ENCODE data around the gene HEXA. TPM values are rescaled to one million over a fixed set of nuclear protein-coding genes. Genes with fewer than 3 reads are reported as not detected.
"Not testable (repeated sequence)": the region's sequence is repeated elsewhere in the genome, so short reads cannot be mapped to it uniquely, and the experiment has no call there.

HEXA gene
- total RNA-seq, 1 donor from 2014 or later = 55.7 TPM

DNA sequence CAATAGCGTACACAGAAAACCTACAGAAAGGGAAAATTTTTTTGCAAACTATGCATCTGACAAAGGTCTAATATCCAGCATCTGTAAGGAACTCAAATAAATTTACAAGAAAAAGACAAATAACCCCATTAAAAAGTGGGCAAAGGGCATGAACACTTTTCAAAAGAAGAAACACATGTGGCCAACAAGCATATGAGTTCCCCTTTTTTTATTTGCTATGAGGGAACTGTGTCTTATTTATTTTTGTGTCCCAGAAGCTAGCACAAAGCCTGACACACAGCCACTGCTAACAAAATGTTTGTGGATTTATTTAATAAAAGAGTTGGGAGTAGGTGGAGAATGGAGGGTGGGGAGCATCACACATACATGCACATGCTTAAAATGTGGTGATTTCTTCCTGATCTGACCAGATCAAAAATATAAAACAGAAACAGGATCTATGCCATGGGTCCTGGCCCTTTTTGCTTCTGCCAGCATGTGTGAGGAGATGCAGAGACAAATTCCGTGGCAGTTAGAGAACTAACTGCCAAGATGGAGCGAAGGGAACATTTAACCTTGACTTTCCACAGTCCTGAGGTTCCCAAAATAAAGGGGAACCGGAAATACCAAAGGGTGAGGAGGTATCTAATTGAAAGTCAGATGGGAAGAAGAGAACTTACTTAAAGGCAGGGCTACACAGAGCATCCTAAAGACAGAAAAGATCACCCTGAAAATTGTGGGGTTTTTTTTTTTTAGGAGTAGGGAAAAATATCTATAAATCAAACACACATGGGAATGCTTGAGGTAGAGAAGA, 22.2 kb upstream of the HEXA start, which contains the start of gene TMEM202:
Gene TMEM202 (plus strand): TSS at position 510 of the 793 bp plus-strand sequence. CDS start 22 bp downstream, at position 532.
- no peak for DNase-seq (ENCODE audit: low spot score)
- intact Hi-C loops (cut with micrococcal nuclease) = no loop called here
- no peaks in the 10 kb centered on the region for H3K9me3 Mint-ChIP-seq
- H3K4me3 Mint-ChIP-seq = no peak within 1 kb of the TSS
- peaks cover 24% of the 10 kb centered on the region for H3K27me3 Mint-ChIP-seq (ENCODE audit: insufficient read depth)
- H3K36me3 Mint-ChIP-seq (ENCODE audit: low read depth) = no peaks in the 10 kb centered on the region
- no peak within 1 kb of the TSS for H3K27ac Mint-ChIP-seq
- H3K4me1 Mint-ChIP-seq (ENCODE audit: low read depth) = no peaks in the 10 kb centered on the region

DNA sequence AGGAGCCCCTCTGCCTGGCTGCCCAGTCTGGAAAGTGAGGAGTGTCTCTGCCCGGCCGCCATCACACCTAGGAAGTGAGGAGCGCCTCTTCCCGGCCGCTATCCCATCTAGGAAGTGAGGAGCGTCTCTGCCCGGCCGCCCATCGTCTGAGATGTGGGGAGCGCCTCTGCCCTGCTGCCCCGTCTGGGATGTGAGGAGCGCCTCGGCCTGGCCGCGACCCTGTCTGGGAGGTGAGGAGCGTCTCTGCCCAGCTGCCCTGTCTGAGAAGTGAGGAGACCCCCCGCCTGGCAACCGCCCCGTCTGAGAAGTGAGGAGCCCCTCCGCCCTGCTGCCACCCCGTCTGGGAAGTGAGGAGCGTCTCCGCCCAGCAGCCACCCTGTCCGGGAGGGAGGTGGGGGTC, 20.5 kb upstream of the HEXA start:
- DNase-seq (ENCODE audit: low spot score); H3K4me1 Mint-ChIP-seq (ENCODE audit: low read depth); H3K27ac Mint-ChIP-seq; H3K36me3 Mint-ChIP-seq (ENCODE audit: low read depth); intact Hi-C loops (cut with micrococcal nuclease); H3K9me3 Mint-ChIP-seq; H3K4me3 Mint-ChIP-seq: not testable (repeated sequence)
- peaks cover 19% of the 10 kb centered on the region for H3K27me3 Mint-ChIP-seq (ENCODE audit: insufficient read depth)

DNA sequence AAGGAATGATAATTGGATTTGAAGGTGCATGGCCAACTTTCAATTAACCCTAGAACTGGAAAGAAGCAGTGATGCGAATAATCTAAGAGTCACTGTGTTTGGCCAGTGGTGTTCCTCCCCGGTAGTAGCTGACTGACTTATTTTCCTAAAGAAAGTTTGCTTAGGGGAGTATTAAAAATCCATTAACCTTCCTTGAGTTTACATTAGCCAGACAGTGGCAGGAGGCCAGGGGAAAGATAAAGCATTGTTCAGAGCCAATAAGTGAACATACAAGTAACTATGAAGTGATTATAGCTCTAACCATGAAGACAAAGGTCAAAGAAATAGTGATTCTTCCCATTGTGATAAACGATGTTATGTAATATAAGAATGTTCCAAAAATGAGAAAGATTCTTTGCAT, 13.4 kb upstream of the HEXA start:
- DNase-seq (ENCODE audit: low spot score) = no peak
- intact Hi-C loops (cut with micrococcal nuclease) = no loop called here
- Mint-ChIP-seq H3K27me3 (ENCODE audit: insufficient read depth) (peaks cover 12% of the 10 kb centered on the region), H3K27ac (no peak overlapping the region), H3K4me3 (no peak overlapping the region), H3K4me1 (ENCODE audit: low read depth) (no peaks in the 10 kb centered on the region), H3K9me3 (no peaks in the 10 kb centered on the region), H3K36me3 (ENCODE audit: low read depth) (no peaks in the 10 kb centered on the region)

DNA sequence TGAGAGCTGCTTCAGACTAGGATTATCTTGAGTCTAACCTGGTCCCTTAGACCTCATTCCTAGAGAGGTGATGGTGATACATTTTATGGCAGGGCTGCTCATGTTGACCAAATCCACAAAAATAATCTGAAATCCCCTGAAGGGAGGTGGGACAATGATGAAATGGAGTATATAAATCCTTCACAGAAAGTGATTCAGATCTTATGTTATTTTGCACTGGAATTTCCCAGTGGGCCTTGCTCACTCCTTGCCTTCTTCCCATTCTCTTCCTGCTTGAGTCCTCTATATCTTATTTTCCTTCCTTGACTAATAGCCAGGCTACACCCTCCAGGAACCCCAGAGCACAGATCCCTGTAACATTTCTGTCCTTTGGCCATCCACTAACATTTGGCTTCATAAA, 11.9 kb upstream of the HEXA start:
- Mint-ChIP-seq H3K9me3 (no peaks in the 10 kb centered on the region), H3K27me3 (ENCODE audit: insufficient read depth) (peaks cover 13% of the 10 kb centered on the region), H3K4me3 (no peak overlapping the region), H3K27ac (no peak overlapping the region), H3K36me3 (ENCODE audit: low read depth) (no peaks in the 10 kb centered on the region), H3K4me1 (ENCODE audit: low read depth) (no peaks in the 10 kb centered on the region)
- intact Hi-C loops (cut with micrococcal nuclease) = no loop called here
- no peak for DNase-seq (ENCODE audit: low spot score)

DNA sequence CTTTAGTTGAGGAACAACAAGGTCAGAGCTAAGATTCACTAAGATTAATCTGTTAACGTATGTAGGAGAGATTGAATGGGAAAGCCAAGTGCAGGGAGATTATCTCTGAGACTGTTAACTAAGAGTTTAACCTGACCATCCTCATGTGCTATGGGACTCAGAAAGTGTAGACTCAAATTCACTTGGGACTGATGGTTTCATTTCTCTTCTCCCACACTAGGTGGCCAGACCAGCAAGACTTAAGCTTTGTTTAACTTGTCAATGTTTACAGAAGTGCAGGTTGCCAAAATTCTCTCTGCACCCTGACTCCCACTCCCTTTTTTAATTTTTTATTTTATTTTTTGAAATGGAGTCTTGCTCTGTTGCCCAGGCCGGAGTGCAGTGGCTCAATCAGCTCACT, 6.3 kb upstream of the HEXA start:
- Mint-ChIP-seq H3K27me3 (ENCODE audit: insufficient read depth) (peaks cover 15% of the 10 kb centered on the region), H3K4me3 (no peak overlapping the region)
- intact Hi-C loops (cut with micrococcal nuclease) = no loop called here

DNA sequence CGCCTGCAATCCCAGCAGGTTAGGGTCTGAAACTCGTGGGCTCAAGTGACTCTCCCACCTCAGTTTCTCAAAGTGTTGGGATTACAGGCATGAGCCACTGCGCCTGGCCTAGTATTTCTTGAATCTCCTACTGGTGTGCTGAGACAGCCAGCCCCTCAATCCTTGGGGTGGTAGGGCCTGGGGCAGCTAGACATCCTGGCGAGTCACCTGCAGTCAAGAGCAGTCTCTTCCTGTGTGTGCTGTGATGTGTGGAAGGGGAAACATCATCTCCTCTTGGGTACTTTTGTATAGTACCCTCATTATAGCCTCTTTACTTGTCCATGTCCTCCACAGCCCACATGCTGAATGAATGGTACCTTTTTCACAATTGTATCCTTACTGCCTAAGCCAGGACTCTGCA, 4.9 kb upstream of the HEXA start:
- no peaks in the 10 kb centered on the region for H3K9me3 Mint-ChIP-seq
- H3K4me1 Mint-ChIP-seq (ENCODE audit: low read depth) = peaks cover 12% of the 10 kb centered on the region
- no peak for DNase-seq (ENCODE audit: low spot score)
- H3K4me3 Mint-ChIP-seq = no peak overlapping the region
- H3K36me3 Mint-ChIP-seq (ENCODE audit: low read depth) = no peaks in the 10 kb centered on the region
- intact Hi-C loops (cut with micrococcal nuclease) = no loop called here
- H3K27ac Mint-ChIP-seq = no peak overlapping the region
- peaks cover 15% of the 10 kb centered on the region for H3K27me3 Mint-ChIP-seq (ENCODE audit: insufficient read depth)

More for the DNA sequence above, 6.3 kb upstream of the HEXA start:
- Mint-ChIP-seq H3K4me1 (ENCODE audit: low read depth) (no peaks in the 10 kb centered on the region), H3K36me3 (ENCODE audit: low read depth) (no peaks in the 10 kb centered on the region), H3K27ac (no peak overlapping the region), H3K9me3 (no peaks in the 10 kb centered on the region)
- DNase-seq (ENCODE audit: low spot score) = no peak

DNA sequence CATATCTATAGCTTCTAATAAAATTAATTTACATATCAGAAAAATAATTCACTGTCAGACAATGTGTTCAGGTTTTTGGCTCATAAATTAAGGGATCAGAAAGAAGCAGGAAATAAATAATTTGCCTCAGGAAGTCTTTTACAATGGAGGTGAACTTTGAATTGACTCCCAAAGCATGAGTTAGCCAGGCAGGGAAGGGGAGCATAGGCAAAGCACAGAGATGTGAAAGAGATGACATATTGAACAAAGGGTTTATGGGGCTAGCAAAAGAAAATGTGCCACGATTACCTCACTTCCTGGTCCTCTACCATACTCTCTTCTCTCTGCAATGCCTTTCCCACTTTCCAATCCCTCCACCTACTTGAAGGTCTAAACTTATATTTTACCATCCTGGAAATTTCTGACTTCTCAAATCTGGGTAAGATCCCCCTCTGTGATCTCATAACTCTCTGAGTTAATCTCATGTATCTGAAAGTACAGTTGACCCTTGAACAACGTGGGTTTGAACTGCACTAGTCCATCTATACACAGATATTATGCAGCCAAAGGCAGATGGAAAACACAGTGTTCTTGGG, 4.1 kb upstream of the HEXA start:
- no peaks in the 10 kb centered on the region for H3K9me3 Mint-ChIP-seq
- intact Hi-C loops (cut with micrococcal nuclease) = loop anchor here (5.0 to 10.0 kb wide), 3 partner anchors 68 to 1725 kb away; partner anchors contain the start of gene ADPGK
- H3K36me3 Mint-ChIP-seq (ENCODE audit: low read depth) = peaks cover 1% of the 10 kb centered on the region
- H3K27me3 Mint-ChIP-seq (ENCODE audit: insufficient read depth) = peaks cover 14% of the 10 kb centered on the region
- H3K4me1 Mint-ChIP-seq (ENCODE audit: low read depth) = peaks cover 20% of the 10 kb centered on the region
- no peak overlapping the region for H3K27ac Mint-ChIP-seq
- H3K4me3 Mint-ChIP-seq = no peak overlapping the region
- no peak for DNase-seq (ENCODE audit: low spot score)

DNA sequence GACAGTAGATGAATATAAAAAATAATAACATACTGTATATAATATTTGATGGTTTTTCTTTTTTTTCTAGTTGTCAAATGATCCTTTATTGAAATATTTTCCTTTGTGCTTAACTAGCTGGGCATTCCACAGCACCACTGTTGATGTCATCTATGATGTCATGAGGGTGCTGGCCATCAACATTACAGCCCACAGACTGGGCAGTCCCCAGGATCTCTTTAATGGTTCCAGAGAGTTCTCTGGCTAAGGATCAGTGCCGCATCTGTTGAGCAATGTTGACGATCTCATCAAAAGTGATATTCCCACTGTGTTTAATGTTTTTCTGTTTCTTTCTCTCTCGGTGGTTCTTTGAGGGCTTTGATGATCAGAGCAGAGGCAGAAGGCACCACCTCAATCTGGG, 3.3 kb upstream of the HEXA start:
- not testable (repeated sequence) for H3K27ac Mint-ChIP-seq; H3K4me3 Mint-ChIP-seq; DNase-seq (ENCODE audit: low spot score); H3K9me3 Mint-ChIP-seq; H3K36me3 Mint-ChIP-seq (ENCODE audit: low read depth)
- peaks cover 11% of the 10 kb centered on the region for H3K27me3 Mint-ChIP-seq (ENCODE audit: insufficient read depth)
- intact Hi-C loops (cut with micrococcal nuclease) = loop anchor here (5.0 to 10.0 kb wide), 3 partner anchors 67 to 1726 kb away; partner anchors contain the start of gene ADPGK
- peaks cover 29% of the 10 kb centered on the region for H3K4me1 Mint-ChIP-seq (ENCODE audit: low read depth)

DNA sequence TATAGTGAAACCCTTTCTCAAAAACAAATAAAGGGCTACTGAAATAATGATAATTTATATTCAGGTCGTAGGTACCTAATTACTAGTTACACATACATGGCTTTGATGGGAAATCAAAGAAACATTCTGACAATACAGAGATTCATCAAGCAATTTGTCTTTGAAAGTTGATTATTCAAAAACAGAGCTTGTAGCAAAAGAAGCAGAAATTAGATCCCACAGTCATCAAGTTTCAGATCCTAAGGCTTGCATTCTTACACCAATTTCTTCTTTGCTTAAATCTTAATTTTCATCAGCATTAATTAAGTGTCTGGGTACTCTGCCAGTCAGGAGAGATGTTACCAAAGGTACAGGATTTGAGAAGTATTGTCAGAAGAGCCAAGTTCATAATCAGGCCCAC, 1.5 kb upstream of the HEXA start:
- Mint-ChIP-seq H3K27ac (no peak overlapping the region), H3K36me3 (ENCODE audit: low read depth) (peaks cover 4% of the 10 kb centered on the region), H3K4me1 (ENCODE audit: low read depth) (peaks cover 31% of the 10 kb centered on the region), H3K27me3 (ENCODE audit: insufficient read depth) (peaks cover 6% of the 10 kb centered on the region), H3K9me3 (no peaks in the 10 kb centered on the region), H3K4me3 (no peak overlapping the region)
- intact Hi-C loops (cut with micrococcal nuclease) = loop anchor here (2.0 to 10.0 kb wide), 6 partner anchors 65 to 1727 kb away; partner anchors contain the start of genes ADPGK and PKM
- DNase-seq (ENCODE audit: low spot score) = no peak

DNA sequence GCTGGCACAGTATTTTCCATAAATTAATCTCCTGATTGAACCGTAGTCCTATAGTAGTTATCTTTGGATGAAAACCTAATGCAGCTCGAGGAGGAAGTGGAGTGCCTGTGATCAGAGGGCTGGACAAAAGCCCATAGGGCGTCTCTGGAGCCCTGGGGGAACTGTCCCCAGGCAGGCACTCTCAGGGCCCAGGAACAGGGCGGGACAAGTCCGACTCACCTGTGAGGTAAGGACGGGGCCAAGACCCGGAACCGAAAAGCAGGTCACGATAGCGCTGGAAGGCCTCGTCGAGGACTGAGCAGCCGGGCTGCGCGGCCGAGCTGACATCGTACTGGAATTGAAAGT, 341 bp downstream of the HEXA start:
- peaks cover 8% of the 10 kb centered on the region for H3K36me3 Mint-ChIP-seq (ENCODE audit: low read depth)
- peak overlapping the region; percentile 89 for H3K4me3 Mint-ChIP-seq
- peaks cover 31% of the 10 kb centered on the region for H3K4me1 Mint-ChIP-seq (ENCODE audit: low read depth)
- no peak for DNase-seq (ENCODE audit: low spot score)
- H3K27me3 Mint-ChIP-seq (ENCODE audit: insufficient read depth) = no peaks in the 10 kb centered on the region
- H3K9me3 Mint-ChIP-seq = no peaks in the 10 kb centered on the region
- intact Hi-C loops (cut with micrococcal nuclease) = loop anchor here (5.0 to 10.0 kb wide), 3 partner anchors 63 to 1729 kb away; partner anchors contain the start of gene ADPGK
- peak overlapping the region; percentile 93 for H3K27ac Mint-ChIP-seq

DNA sequence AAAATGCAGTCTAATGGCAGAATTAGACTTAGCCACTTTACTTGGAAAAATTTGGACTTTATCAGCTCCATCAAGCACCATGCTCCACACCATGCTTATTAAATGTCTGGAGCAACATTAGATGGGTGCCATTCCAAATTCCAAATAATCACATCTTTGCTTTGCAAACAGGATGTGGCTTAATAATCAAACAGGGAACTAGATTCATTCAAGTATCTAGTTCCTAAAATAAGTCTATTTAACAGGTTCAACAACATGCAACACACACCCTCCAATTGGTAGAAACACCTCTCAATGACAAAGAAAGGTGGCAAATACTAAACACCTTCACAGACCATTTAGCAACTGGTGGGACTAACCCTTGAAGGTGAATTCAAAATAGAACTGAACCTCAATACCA, 3.5 kb downstream of the HEXA start:
- peaks cover 19% of the 10 kb centered on the region for H3K36me3 Mint-ChIP-seq (ENCODE audit: low read depth)
- intact Hi-C loops (cut with micrococcal nuclease) = loop anchor here (10.0 kb wide), 1 partner anchor 1732 kb away; no protein-coding TSS in a partner anchor
- H3K4me1 Mint-ChIP-seq (ENCODE audit: low read depth) = peaks cover 47% of the 10 kb centered on the region
- H3K4me3 Mint-ChIP-seq = no peak overlapping the region
- no peak overlapping the region for H3K27ac Mint-ChIP-seq
- no peak for DNase-seq (ENCODE audit: low spot score)
- H3K9me3 Mint-ChIP-seq = no peaks in the 10 kb centered on the region
- no peaks in the 10 kb centered on the region for H3K27me3 Mint-ChIP-seq (ENCODE audit: insufficient read depth)

DNA sequence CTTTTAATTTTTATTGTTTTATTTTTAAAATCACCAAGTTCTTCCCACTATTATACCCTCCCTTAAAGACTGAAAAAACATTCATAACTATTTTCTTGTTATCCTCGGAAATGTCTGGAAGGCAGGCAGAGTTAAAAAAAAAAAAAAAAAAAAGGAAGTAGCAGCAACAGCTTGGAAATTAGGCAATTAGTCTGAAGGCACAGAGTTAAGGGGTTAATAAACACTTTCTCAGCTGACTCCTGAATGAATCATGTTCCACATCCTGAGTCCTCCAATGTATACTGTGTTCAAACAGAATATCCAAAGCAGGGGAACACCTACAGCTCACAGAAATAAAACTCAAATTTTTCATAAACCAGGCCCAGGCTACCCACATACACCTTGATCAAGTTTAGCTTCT, 5.8 kb downstream of the HEXA start:
- intact Hi-C loops (cut with micrococcal nuclease) = loop anchor here (10.0 kb wide), 1 partner anchor 1735 kb away; no protein-coding TSS in a partner anchor
- Mint-ChIP-seq H3K4me1 (ENCODE audit: low read depth) (peaks cover 48% of the 10 kb centered on the region), H3K36me3 (ENCODE audit: low read depth) (peaks cover 28% of the 10 kb centered on the region), H3K4me3 (no peak overlapping the region), H3K27me3 (ENCODE audit: insufficient read depth) (no peaks in the 10 kb centered on the region), H3K27ac (no peak overlapping the region), H3K9me3 (no peaks in the 10 kb centered on the region)
- DNase-seq (ENCODE audit: low spot score) = no peak

DNA sequence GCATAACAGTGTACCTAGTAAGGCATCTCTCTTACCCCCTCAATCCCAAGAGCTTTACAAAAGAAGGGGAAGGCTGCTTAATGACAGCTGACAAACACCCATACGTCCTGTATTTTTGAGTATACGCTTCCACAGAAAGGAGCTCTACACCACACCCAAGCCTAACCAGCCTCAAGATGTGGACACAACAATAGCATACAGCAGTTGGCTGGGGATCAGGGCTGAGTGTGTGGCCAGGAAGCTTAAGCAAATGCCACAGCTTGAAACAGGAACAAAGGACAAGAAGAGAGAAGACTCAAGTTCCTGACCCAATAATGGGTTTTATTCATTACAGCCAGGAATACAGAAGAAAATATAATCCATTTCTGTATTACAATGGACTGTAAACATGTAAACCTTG, 6.9 kb downstream of the HEXA start:
- Mint-ChIP-seq H3K27me3 (ENCODE audit: insufficient read depth) (no peaks in the 10 kb centered on the region), H3K27ac (no peak overlapping the region), H3K4me3 (no peak overlapping the region), H3K4me1 (ENCODE audit: low read depth) (peaks cover 37% of the 10 kb centered on the region), H3K9me3 (no peaks in the 10 kb centered on the region), H3K36me3 (ENCODE audit: low read depth) (peaks cover 26% of the 10 kb centered on the region)
- intact Hi-C loops (cut with micrococcal nuclease) = no loop called here
- no peak for DNase-seq (ENCODE audit: low spot score)
